LNCaP clone FGC (cell line): Measurements from ENCODE around the gene RTL1.

Experiments
- DNase-seq: peaks from one replicate; pipeline ENCODE4 v3.0.0-alpha.2; 2011; ENCODE audit warnings: low read depth
- H3K4me3 ChIP-seq: 2 replicates; pipeline ENCODE4 v1.5.1; 2011; ENCODE audit warnings: mild to moderate bottlenecking, low read depth, low read length, control low read depth
- CTCF ChIP-seq: IDR thresholded peaks from 2 replicates; pipeline ENCODE4 v1.5.1; 2012; ENCODE audit warnings: mild to moderate bottlenecking; ENCODE audit not compliant: control insufficient read depth, insufficient read depth; ENCODE audit errors: extremely low read depth

RTL1 gene

GRCh38 chr14:100887728-100888335 is 15.7 kb downstream of the RTL1 start:
- DNase-seq, result no peak
- TF ChIP-seq CTCF, result no peak
- H3K4me3 ChIP-seq, result no peak overlapping the region

- TF ChIP-seq CTCF, result no peak
- H3K4me3 ChIP-seq, result no peak overlapping the region
- DNase-seq, result no peak
Observed at GRCh38 chr14:100885617-100886016, 17.9 kb downstream of the RTL1 start.

GRCh38 chr14:100885196-100885595 is 18.3 kb downstream of the RTL1 start:
- TF ChIP-seq CTCF, result no peak
- H3K4me3 ChIP-seq, result no peak overlapping the region
- no peak for DNase-seq

GRCh38 chr14:100884456-100884855 is 19.1 kb downstream of the RTL1 start:
- no peak for TF ChIP-seq CTCF
- no peak overlapping the region for H3K4me3 ChIP-seq
- DNase-seq, result no peak

- TF ChIP-seq CTCF, result no peak
- DNase-seq, result no peak
Observed at GRCh38 chr14:100883789-100884101, 19.8 kb downstream of the RTL1 start.

GRCh38 chr14:100882991-100883788 is 20.3 kb downstream of the RTL1 start:
- H3K4me3 ChIP-seq, result no peak overlapping the region
- no peak for TF ChIP-seq CTCF
- DNase-seq, result no peak

More at GRCh38 chr14:100883789-100884101, 19.8 kb downstream of the RTL1 start:
- H3K4me3 ChIP-seq, result no peak overlapping the region
